Measurements from ENCODE around the gene PTPRG.

Gene PTPRG

DNA sequence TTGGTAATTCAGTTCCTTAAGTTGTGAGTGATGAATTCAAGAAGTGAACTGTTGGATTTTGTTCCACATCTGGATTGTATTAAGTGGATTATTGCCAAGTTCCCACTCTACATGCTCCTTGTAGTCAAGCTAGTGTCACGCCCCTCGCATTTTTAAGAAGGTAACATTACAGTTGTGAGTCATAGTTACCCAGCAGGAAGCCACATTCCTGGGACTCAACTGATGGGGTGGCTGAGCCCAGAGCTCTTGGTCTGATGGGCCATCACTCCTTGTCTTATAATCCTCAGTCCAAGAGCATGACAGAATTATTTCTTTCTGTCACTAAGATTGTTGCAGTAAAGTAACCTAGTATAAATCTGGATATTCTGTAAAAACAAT is 102.7 kb downstream of the PTPRG start:
- DNase-seq: no peak

DNA sequence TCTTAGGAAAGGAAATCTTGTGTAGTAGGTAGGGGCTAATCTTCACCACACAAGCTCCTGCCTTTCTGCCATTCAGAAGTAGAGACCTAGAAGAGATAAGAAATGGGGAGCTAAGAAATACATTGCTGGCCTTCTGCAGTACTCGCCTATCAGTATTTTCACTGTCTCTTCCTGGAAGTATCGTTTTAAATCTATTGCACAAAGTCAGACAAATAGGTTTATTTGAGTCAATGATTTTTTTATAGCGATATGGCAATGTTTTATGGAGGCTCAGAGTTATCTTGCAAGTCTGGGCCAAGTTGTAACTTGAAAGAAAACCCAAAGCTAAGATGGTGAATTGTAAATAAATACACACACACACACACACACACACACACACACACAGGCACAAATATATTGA is 103.8 kb downstream of the PTPRG start:
- no peak for DNase-seq

DNA sequence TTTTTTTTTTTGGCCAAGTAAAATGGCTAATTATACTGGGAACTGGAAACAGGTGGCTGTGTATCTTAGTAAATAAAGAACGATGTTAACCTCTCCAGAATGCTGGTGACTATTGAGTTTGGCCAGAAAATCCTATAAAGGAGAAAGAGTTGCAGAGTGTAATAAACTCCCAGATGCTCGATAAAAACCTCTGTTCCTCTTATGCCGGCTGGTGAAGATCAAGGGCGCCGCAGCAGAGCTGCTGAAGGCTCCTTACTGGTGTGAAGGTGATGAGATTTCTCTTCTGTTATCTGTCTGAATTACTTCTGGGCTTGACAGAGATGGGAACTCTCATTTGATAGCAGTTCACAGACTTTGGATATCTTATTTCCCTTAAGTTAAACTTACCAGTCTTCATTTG is 104.6 kb downstream of the PTPRG start:
- no peak for DNase-seq

DNA sequence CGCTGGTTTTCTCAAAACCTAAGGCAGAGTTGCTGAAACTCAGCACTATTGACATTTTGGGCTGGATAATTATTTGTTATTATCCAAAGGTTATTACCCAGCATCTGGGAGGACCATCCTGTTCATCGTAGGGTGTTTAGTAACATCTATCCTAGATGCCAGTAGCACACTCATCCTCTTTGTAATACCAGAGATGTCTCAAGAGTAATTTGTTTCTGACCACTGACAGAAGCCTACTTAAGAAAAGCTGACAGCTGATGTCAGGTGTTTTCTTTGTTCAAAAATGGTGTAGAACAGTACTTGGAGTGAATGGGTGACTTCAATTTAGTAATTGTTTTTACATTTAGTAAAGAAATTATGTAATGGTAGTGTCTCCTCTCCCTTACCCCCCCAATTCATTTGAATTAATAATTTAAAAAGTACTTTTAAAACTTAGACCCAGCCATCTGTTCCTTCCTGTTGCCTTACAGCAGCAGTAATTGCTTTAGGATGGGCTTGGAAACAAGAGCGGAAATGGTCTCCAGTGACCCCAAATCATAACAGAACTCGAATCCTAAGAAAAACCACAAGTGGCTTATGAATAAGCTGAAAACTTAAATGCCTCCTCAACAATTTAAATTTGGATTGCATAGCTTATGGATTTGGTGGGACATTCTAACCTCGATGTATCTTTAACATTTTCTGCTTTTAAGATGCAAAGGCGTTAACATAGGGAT is 105.4 kb downstream of the PTPRG start:
- no peak for DNase-seq

DNA sequence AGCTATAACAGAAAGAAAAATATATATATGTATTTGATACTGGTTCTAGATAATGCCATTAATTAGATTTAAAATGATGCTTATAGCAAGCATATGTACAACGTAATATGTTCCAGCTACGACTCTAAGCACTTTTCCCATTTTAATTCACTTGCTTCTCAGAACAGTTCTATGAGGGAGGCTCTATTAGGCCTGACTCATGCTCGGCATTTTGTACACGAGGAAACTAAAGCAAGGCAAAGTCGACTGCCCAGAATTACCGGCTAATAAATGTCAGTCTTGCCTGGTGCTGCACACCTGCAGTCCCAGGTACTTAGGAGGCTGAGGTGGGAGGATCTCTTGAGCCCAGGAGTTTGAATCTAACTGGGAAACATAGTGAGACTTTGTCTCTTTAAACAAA is 106.0 kb downstream of the PTPRG start:
- no peak for DNase-seq

DNA sequence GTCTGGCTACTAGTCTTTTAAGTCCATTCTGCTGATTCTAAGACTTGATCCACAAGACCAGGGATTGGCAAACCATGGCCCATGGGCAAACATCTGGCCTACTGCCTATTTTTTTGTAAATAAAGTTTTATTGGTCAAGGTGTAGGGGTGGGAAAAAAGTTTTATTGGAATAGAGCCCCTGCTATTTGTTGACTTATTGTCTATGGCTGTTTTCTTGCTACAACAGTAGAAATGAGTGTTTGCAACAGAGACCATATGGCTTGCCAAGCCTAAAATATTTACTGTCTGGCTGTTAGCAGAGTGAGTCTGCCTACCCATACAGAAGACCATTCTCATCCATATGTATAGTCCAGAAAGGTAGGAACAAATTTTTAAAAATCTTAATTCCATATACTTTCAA is 106.4 kb downstream of the PTPRG start:
- DNase-seq: no peak

DNA sequence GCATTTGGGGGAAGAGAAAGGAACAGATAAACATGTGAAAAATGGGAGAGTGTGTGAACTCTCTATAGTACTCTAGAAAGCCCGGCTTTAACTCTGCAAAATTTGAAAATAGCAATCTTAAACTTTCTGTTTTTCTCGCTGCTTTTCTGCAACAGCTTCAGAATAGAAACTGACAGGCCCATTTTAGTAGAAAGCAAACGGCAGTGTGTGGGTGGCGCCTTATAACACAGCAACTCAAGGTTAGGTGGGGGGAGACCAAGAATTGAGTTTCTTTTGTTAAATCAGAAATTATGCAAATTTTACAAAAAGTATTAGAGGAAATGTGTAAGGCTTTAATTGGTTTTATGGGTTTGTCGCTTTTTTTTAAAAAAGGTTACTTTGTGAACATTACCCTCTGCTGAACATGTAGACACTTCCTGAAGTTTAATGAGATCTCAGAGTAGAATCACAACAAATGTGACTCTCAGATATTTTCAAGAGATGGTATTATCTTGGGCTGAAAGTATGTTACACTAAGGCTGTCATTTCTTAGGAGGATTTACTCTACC is 107.0 kb downstream of the PTPRG start:
- no peak for DNase-seq

DNA sequence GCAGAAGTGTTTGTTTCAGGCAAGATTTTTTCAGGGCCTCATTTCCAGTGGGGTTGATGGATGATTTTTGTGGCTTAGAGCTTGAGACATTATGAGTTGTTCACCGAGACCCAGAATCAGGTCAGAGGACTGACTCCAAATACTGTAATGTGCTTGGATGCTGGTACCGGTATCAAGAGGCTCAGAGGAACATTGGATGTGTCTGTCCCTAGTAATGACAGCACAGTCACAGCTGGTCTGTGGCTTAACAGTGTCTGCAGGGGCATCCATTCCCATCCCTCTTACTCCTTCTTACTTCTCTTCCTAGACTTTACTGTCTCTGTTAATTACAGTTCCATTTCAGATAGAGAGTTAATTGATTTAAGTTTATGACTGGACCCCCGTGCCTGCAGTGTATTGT is 107.8 kb downstream of the PTPRG start:
- no peak for DNase-seq

DNA sequence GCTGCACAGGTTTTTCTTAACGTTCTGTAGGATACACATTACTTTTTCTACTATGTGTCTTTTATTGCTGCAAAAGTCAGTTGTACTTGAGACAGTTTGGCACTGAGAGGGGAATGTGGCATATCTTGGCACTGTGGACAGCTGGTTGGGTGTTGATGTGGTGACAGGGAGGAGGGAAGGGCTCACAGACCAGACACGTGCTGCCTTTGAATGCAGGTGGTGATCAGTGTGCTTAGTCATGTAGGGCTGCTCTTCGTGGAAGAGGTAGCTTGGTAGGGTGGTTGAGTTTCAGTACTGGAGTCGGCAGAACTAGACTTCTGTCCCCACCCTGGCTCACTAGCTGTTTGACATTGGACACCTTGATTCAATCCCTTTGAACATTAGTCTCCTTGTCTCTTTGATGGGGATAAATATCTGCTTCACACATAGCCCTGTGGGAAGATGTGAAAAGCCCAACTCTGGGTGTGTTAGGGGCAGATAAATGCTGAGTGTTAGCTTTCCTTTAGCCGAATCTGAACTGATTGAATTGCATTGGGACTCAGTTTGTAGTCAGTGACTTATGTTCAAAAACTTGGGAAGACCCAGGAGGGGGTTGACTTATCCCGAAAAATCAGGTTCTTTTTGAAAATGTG is 108.4 kb downstream of the PTPRG start:
- no peak for DNase-seq

DNA sequence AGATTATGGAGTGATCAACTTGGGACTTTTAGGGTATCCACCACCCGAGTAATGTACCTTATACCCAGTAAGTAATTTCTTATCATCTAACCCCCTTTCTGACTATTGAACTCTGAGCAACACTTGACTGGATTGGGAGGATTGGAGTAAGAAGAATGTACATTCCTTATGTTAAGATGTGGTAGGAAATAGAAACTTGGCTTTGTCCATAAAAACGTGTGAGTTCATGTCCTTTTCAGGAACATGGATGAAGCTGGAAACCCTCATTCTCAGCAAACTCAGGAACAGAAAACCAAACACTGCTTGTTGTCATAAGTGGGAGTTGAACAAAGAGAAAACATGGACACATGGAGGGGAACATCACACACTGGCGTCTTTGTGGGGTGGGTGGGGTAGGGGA is 112.3 kb downstream of the PTPRG start:
- DNase-seq: no peak

DNA sequence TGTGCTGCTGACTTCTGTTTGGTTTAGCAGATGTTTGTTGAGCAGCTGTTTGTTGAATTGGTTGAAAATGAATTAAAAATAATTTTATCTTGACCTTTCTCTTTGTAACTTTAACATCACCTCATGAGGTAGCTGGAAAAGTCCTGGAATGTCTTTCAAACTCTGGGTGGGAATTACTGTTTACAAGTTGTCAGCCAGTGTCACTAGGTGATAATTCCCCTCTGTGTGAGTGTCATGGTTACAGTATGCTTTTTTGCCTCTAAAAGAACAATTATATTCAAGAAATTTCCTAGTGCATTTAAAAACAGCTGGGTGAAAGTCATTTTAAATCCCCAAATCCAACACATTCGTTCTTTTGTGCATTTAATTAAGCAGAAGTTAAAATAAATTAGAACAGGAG is 113.2 kb downstream of the PTPRG start:
- DNase-seq: no peak

DNA sequence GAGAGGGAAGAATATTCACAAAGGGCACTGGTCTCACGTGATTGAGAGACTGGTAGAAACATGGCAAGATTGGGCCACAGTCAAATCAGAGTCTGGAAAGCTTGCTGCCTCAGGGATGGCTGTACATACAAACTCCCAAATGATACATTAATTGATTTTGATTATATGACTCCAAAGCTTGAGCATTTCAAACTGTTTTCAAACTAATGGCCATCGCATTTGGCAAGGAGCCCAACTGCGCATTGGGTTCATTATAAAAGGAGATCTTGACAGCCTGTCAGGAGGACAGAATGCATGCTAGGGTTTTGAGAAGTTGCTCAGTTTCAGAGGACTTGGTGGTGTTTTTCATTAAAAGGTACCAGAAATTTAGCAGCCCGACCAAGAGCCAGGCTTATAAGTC is 117.7 kb downstream of the PTPRG start:
- no peak for DNase-seq

DNA sequence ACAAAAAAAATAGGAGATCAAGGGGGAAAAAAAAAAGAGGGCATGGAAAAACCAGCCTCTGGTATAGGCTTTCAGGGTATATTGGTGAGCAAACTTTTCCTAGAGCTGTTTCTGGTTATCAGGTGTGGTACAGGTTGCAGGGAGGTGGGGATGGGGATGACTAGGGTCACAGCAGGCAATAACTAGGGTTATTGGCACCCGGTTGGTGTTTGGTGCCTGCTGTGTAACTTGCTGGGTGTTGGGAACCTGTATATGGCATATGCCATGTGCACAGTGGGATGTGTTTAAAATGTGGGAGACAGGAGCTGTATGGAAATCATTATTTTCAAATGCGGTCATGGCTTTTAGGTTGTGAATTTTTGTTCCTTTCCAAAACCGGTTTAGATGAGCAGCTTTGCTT is 119.2 kb downstream of the PTPRG start:
- DNase-seq: no peak

DNA sequence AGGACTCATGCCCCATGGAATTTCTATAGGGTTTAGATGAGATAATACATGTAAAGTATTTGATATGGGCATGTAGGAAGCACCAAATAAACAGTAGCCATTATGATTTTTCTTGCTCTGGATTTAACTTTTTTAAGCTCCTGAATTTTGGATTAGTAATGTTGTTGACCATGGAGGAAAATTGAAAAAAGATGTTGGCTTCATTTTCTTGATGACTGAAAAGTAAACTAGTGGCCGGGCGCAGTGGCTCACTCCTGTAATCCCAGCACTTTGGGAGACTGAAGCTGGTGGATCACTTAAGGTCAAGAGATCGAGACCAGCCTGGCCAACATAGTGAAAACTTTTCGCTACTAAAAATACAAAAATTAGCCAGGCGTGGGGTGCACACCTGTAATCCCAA is 120.3 kb downstream of the PTPRG start:
- no peak for DNase-seq

DNA sequence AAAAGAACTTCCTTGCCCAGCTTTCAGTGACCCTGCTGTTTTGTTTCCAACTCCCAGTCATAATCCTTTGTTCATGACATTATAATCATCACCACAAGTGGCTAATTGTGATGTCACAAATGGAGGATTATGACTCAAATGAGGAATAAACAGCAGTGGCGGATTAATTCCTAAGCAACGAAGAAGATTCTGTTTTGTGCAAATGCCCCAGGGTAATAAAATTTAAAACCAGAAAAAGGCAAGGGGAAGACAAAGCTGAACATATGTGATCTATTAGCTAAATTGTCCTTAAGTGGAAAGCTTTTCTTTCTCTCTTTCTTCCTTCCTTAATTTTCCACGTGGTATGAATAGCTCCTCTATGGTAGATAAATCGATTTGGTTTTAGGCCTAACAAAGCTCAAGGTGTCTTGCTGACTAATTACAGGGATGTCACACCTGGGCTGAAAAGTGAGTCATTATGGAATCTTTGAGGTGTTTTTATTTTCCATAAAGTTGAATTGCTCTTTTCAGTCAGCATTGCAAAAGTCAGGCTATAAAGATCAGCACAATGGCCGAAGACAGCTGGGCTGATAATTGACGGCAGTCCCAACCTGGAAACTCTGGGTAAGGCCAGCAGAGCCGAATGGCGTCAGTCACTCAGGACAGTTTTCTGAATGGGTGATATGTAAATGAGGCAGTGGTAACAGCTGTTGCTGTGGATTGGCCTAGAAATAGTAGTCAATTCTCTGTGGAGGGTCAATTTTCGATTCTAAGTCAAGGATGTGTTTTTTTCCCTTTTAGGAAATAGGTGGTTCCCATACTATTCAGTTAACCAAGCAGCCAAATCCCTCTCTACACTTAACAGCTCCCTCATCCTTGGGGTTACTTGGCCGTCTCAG is 121.5 kb downstream of the PTPRG start:
- no peak for DNase-seq

DNA sequence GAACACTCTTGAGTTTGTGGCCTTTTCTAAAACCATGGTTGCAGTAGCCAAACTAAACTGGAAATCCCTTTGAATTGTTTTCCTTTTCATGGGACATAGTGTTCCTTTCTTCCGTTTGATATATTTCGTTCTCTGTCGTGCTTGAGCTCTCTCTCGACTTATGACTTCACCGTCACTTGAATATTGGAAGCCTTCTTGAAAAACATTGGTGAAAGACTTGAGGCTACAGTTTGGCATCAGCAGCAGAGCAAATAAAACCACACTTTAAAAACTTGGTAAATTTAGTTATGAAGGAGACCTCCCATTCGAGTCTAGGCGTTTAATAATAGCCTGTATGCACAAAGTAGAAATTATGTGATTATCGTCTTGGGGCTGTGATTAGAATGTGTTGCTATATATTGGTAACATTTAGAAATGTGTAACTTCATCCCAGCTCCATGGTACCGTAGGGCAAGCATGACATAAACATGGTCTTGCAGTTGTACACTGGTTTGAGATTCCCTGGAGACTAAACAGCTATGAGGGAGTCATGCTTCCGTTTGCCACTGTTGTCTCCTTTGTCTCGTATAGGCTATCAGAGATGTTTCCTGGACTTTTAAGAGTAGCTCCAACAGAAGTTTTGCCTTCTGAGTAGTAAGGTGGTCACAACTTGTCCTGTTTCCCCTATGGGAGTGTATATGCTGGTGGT is 122.3 kb downstream of the PTPRG start:
- no peak for DNase-seq

DNA sequence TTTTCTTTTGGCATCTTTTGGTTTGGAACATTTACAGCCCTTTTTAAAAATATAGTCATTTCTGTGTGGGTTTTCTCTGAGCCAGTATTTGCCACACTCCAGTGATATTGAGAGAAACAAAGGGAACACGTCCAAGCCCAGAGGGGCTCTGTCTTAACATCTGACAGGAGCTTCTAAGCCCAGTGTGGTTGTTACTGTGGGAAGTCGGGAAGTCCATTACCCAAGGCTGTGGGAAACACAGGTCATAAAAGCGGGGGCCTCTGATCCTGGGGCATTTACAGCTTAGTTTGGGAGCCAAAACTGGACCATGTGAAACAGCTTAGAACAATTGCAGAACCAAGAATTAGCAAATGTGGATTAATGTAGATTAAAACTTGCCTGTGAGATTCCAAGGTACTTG is 123.0 kb downstream of the PTPRG start:
- no peak for DNase-seq

DNA sequence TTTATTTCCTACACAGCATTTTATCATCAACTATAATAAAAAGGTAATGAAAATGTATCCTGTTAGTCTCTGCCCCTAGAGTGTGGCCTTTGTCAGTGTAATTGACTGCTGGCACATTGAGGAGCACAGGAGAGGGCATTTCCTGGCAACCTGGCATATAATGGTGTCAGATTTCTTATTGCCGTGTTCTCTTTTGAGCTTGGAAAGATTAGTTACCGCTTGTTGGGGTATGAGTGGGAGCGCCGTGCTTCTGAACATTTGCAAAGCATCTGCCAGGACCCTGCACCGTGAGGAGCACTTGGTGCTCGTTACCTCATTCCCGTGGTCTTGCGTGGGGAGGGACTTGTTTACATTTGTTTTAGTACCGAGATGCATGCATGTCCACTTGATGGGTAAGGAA is 124.4 kb downstream of the PTPRG start:
- DNase-seq: no peak

DNA sequence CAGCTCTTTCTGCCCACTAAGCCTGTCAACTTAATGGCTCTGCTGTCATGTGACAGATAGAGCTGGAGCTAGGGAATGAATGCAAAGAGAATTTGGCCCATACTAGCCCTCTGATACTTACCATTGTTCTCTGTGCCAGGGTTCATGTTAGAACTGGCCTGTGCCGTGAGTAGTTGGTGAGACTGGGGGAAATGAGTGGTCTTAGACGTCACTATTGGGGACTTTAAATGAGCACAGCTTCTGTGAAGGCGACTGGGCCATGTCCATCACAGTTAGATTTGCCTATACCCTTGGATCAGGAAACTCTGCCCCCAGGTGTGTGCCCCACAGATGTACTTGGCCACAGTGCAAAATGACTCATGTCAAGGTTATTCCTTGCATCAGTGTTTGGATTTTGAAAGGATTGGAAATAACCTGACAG is 124.9 kb downstream of the PTPRG start:
- DNase-seq: no peak

DNA sequence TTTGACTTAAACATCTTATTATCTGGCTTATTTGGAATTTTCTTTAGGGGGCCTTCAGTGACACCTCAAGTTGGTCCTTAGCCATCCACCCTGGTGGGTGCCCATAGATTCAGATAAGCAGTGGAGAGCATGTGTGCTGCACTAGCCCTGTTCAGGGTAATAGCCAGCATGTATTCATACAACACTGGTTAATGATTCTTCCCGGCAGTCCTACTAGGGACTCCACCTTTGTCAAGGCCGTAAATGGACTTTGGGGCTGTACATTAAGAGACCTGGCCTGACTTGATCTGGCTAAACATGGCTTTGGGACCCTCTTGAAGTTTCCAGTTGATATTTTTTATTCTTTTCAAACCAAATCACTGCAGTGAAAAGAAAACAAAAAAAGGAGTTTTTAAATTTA is 125.8 kb downstream of the PTPRG start:
- DNase-seq: no peak

DNA sequence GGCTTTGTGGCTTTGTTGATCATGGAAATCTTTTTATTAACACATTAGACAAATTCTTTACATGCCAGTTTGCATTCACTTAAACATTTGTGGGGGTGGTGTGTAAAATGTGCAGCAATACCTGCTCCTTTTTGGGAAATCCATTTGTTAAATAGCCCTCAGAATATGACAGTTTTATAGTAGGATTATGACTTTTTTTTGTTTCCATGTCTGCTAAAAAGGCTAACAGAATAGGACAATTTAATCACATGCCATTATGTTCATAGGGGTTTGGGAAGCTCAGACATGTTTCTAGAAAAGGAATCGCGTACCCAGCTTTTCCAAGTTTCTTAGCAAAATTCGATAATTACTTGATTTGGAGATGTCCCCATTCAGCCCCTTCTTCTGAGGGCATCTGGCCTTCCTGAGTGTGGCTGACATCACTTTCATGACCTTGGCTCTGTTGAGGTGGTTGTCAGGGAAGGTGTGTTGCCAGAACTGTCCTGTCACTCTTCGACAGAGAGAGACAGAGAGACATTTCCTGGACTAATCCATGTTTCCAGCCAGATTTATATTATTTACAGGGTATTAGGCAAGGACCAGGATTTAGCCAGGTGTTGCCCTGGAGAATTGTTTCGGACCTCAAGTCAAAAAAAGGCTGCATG is 126.4 kb downstream of the PTPRG start:
- DNase-seq: no peak

DNA sequence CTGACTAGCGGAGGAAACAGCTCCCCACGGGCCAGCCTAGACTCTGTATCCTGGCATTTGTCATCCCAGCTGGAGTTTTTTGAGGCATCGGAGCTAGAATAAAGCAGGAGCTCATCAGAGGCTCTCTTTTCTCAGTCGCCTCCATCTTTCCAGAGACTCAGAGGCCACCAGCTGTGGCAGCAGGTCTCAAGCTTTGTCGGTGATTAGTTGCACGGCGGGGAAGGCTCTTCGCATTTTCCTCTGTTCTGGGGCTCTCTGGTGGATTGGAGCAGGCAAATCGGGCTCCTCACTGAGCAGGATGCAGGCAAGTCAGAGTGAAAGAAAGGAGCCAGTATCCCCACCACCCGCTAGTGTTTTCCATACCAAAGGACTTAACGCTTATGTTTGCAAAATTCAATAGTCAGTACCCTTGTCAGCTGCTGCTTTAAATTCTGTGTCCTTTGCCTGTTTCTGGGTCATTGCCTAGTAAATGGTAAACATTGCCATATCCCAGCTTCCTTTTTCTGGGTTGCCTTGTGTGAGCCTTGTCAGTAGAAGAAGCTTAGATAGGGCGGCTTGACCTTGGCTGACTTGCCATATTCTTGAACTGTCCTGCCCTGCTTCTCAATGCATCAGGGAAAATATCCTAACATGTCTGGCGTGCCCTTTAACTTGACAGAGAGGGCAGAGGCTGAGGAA is 127.1 kb downstream of the PTPRG start:
- no peak for DNase-seq

Data from stimulated activated naive CD4-positive, alpha-beta T cell treated with Interleukin-2 at 50 U/mL for 16 hours (primary cell).